Activated CD4-positive, alpha-beta T cell treated with anti-CD3 and anti-CD28 coated beads, Interleukin-2, amount 50 U/mL, for 16 hours (primary cell): ENCODE data around the gene OGFR.

ENCODE experiments used
- DNase-seq: peaks from one replicate; pipeline ENCODE4 v3.0.0-alpha.2; 2020

The OGFR gene

GRCh38 chr20:62816884-62817873 is 12.5 kb downstream of the OGFR start, which contains the start of gene COL9A3:
TSS of gene COL9A3 (plus strand) at chr20:62817050. CDS start at chr20:62817065, 15 bp downstream.
- DNase-seq = no peak

- DNase-seq = no peak
Observed at GRCh38 chr20:62817975-62818591, 13.4 kb downstream of the OGFR start.

GRCh38 chr20:62818592-62819493 is 14.2 kb downstream of the OGFR start:
- no peak for DNase-seq

- DNase-seq = no peak
Observed at GRCh38 chr20:62819494-62820174, 15.0 kb downstream of the OGFR start.

- DNase-seq = no peak
Observed at GRCh38 chr20:62820208-62820961, 15.8 kb downstream of the OGFR start.

GRCh38 chr20:62820962-62821725 is 16.5 kb downstream of the OGFR start:
- no peak for DNase-seq

- DNase-seq = no peak
Observed at GRCh38 chr20:62821726-62822210, 17.1 kb downstream of the OGFR start.

- no peak for DNase-seq
Observed at GRCh38 chr20:62822239-62822787, 17.7 kb downstream of the OGFR start.

- peak; percentile 70 for DNase-seq
Observed at GRCh38 chr20:62822788-62823651, 18.4 kb downstream of the OGFR start.

- no peak for DNase-seq
Observed at GRCh38 chr20:62823688-62824475, 19.2 kb downstream of the OGFR start.

- peak; percentile 52 for DNase-seq
Observed at GRCh38 chr20:62824476-62825332, 20.1 kb downstream of the OGFR start.

- no peak for DNase-seq
Observed at GRCh38 chr20:62825333-62825985, 20.8 kb downstream of the OGFR start.

GRCh38 chr20:62825986-62826645 is 21.5 kb downstream of the OGFR start:
- no peak for DNase-seq

- DNase-seq = no peak
Observed at GRCh38 chr20:62826646-62827310, 22.1 kb downstream of the OGFR start.

GRCh38 chr20:62827311-62828038 is 22.8 kb downstream of the OGFR start:
- no peak for DNase-seq
